Colon (tissue), 2 donors: ENCODE data around the gene MICALL2.

ENCODE experiments used
- FAIRE-seq: peaks from 2 replicates; lab custom pipeline; 2012; peaks lifted over from hg19 to GRCh38; lab: Jason Lieb, UNC
- donor health status: control.
- donor health status: control.

MICALL2 gene

GRCh38 chr7:1413936-1414639 lies 45.2 kb downstream of the MICALL2 start:
- no peak for FAIRE-seq

GRCh38 chr7:1412322-1413261 lies 46.7 kb downstream of the MICALL2 start:
- no peak for FAIRE-seq

- no peak for FAIRE-seq
Observed at GRCh38 chr7:1411414-1411813, 47.9 kb downstream of the MICALL2 start.

- FAIRE-seq = no peak
Observed at GRCh38 chr7:1410992-1411391, 48.3 kb downstream of the MICALL2 start.

GRCh38 chr7:1409555-1409954 lies 49.7 kb downstream of the MICALL2 start:
- FAIRE-seq = no peak

GRCh38 chr7:1408466-1408865 lies 50.8 kb downstream of the MICALL2 start:
- no peak for FAIRE-seq

GRCh38 chr7:1407892-1408291 lies 51.4 kb downstream of the MICALL2 start:
- FAIRE-seq = no peak

GRCh38 chr7:1404898-1405548 lies 54.2 kb downstream of the MICALL2 start:
- no peak for FAIRE-seq

- no peak for FAIRE-seq
Observed at GRCh38 chr7:1404460-1404809, 54.8 kb downstream of the MICALL2 start.

- FAIRE-seq = no peak
Observed at GRCh38 chr7:1403638-1404459, 55.4 kb downstream of the MICALL2 start.

GRCh38 chr7:1402791-1403637 lies 56.3 kb downstream of the MICALL2 start:
- no peak for FAIRE-seq

- no peak for FAIRE-seq
Observed at GRCh38 chr7:1402110-1402790, 57.0 kb downstream of the MICALL2 start.

GRCh38 chr7:1401011-1401410 lies 58.3 kb downstream of the MICALL2 start:
- FAIRE-seq = no peak

GRCh38 chr7:1400371-1400770 lies 58.9 kb downstream of the MICALL2 start:
- no peak for FAIRE-seq

- no peak for FAIRE-seq
Observed at GRCh38 chr7:1397491-1398327, 61.6 kb downstream of the MICALL2 start.

GRCh38 chr7:1396195-1396594 lies 63.1 kb downstream of the MICALL2 start:
- FAIRE-seq = no peak

- FAIRE-seq = no peak
Observed at GRCh38 chr7:1395211-1396070, 63.8 kb downstream of the MICALL2 start.

GRCh38 chr7:1394371-1394770 lies 64.9 kb downstream of the MICALL2 start:
- FAIRE-seq = no peak

GRCh38 chr7:1393421-1393820 lies 65.8 kb downstream of the MICALL2 start:
- no peak for FAIRE-seq
